Measurements from ENCODE around the gene MOK.

The MOK gene

DNA sequence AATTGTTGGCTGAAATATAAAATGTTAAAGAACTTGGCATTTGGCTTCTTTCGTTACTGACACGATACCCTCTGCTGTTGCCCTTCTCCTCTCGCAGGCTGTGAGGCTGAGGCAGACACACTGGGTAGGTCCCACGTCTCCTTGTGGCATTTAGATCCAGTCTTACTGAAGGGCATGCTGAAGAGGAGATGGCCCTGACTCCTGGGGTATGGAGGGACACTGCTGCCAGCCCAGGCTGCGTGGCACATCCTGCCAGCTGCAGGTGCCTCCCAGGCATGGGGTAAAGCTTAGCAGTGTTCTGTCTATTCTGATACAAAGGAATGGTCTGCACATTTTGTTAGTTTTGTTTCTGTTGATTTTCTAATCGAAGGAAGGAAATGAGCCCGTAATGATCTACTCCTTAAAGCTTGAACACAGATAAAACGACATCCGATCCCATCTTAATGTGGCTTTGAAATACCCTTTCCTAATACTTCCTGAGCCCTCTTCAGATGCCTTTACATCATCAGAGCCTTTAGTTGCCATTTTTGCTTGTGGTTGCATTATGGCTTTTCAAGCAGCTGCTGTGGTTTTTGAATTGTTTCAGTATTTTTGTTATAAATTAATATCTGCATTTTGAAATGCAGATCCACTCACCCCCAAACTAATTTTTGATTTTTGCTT, 104.1 kb downstream of the MOK start:
- DNase-seq, result no peak

DNA sequence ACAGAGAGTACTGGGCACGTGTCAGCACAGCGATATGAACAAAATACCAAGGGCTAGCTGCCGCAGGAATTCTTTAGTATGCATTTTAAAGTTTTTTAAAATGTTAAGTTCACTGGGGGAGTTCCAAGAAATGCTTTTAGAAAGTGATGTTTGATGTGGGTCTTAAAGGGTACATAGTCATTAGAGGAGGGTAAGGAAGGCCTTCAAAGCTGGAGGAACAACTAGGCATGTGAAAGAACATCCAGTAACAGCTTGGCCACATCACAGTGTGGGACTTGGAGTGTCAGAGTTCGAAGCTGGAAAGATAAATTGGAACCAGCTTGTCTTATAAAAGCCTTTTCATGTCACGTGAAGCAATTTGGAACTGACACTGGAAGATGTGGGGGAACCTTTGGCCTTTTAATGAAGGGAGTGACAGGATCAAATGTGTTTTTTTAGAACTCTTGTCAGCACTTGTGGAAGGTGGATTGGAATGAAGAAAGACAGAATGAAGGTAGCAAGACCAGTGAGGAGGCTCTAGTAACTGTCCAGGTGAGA, 107.6 kb downstream of the MOK start:
- DNase-seq, result no peak

DNA sequence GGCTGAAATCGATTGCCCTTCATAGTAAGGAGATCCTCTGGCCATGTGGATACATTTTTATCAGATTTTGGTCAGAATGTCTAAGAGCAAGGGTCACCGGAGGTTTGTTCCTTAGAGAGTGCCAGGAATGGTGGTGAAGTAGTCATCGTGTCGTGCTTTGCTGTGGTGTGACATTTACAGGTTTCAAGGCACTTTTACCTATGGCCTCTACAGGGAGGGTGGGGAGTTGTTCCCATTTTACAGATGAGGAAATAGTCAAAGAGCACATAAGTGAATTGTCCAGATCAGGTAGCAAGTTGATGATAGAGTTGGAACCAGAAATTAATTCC, 108.1 kb downstream of the MOK start:
- DNase-seq, result no peak

DNA sequence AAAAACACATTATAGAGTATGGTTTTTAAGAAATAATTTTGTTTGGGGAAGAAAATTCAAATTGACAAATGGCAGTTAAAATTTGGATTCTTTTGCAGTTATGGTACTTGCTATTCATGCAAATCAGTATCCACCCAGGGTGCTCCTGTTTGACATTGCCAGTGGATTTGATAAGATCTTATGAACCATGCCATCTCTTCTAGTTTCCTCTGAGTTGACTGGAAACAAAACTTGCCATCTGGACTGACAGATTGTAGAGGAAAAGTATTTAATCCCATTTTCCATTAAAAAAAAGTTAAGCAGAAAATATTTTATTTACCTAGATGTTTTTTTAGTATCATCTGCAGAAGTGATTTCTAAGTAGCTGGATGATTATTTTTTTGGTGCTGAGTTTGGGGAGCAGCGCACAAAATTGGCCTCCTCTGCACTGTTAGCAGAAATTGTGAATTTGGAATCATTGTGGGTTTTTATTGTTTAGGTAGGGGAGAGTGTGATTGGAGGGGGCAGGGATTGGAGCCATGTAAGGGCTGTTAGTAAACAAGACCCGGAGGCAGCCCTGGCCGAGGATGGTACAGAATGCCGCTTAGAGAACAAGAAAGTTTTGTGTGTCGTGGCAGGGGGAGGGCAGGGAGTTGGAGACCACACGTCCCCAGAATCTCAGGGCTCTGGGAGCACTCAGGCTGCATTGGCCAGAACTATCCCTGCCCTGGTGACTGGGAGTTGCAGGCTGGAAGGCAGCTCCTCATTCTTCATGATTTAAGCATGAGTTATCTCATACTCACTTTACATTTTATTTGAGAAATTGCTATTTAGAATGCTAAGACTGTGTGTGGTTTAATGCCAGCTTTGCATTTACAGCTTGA, 108.7 kb downstream of the MOK start:
- DNase-seq, result no peak

DNA sequence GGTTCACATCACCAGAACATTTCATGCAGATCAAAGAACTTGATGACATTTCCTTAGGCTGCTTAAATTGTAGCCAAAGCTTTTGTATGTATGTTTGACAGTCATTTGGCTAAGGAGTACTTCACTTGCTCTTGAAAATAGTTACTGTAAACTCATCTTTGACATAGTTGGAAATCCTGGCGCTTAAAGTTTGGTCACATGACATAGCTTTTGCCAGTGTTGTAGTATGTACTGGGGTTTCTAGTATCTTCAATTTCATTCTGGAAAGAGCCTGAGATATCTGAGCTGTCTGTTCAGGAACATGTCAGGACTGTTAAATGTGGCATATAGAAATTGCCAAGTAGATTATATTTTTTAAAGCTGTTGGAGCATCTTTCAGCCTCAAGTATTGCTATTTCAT, 109.5 kb downstream of the MOK start:
- DNase-seq, result no peak

DNA sequence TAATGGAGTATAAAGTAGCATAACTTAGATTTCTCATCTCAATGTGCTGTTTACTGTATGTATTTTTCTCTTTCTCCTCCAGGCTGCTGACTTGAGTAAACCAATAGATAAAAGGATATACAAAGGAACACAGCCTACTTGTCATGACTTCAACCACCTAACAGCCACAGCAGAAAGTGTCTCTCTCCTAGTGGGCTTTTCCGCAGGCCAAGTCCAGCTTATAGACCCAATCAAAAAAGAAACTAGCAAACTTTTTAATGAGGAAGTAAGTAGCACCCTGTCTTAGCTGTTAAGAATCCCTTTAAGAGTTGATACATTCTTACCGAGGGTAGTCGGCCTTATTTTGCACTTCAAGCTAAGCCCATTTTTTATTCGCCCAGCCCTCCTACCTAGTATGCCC, 110.1 kb downstream of the MOK start:
- no peak for DNase-seq

DNA sequence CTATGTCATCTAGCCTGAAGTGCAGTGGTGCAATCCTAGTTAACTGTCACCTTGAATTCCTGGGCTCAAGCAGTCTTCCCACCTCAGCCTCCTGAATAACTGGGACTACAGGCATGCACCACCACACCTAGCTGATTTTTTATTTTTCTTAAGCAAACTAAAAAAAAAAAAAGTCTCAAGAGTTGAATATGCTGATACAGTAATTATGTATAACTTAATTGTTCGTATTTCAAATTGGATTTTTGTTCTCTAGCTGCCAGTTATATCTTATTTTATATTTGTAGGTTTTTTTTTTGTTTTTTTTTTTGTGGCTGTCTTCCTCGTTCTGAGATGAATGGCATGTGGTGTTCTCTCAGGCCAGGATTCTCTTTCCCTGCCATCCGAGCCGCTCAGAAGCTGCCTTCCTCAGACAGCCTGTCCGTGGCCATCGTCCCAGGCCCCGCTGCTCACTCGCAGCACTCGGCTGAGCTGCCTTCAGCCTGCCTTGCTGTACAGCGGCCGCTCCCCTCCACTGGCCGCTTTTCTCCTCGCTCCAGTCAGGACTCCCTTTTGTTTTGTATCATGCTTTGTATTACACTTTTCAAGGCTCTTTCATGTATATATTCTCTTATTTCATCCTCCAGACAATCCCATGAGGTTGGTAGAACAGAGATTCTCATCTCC, 112.0 kb downstream of the MOK start:
- DNase-seq, result no peak

DNA sequence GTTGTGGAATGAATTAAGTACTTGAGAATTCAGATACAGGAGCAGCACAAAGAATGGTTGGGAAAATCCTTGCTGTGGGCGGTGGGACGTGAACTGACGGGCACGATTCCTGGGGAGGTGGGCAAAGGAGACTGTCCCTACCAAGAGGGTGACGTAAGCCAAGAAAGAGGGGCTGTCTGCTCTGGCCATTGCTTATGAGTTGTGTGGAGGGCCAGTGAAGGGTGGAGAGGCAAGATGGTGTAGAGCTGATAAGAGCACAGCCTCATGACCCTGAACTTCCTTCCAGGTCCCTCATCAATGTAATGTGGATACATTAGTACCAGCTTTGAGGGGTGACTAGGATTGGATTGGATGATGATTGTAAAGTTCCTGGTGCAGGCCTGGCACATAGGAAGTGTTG, 115.1 kb downstream of the MOK start:
- no peak for DNase-seq

DNA sequence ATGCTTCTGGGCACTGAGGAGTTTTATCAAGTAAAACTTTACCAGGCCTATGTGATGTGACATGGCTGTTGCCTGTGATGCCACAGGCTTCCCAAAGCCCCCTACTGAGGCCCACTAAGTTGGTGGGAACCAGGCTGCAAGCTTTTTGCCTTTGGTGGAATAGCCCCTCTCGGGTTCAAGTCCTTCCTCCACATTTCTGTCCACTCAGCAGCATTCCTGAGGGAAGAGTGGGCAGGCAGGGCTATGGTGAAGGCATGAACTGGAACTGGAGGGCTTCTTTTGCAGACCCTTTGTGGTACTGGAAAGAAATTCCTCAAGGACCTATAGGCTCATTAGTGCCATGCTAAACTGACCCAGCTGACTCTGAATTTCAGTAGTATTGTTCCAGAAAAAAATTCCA, 116.8 kb downstream of the MOK start:
- DNase-seq, result no peak

DNA sequence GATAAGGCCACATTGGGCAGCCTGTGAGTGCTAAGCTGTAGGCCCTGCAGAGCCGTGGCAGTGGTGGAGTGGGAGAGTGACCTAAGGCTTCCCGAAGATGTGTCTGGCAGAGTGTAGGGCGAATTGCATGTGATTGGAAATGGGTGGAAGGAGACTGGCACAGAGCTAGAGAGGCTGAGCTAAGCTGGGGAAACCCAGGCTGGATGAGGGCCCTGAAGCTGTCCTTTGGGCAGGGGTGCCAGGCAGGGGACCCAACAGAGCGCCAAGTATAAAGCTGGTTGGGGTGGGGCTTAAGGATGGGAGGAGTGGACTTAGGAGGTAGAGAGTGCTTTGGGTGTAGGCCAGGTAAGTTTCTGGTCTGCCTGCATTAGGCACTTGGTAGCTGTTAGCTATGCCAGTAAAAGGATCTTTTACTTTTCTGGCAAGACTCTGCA, 117.4 kb downstream of the MOK start:
- no peak for DNase-seq

DNA sequence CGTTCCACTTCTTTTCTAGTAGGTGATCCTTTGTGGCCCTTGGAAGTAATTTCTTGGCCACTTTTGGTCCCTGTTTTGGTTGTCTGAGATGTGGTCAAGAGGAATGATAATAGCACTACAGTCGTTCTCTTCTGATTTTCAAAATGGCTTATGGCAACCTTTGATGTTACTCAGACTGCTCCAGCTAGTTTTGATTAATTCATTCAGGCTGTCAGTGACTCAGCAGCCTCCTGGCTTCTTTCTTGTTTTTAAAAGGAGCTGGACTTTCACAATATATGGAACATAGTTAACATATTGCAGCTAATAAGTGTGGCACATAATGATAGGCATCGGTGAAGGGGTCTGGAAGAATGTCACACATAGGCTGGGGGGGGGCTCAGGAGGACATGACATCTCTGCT, 117.9 kb downstream of the MOK start:
- DNase-seq, result peak in 1 of 4 experiments; percentile 16

DNA sequence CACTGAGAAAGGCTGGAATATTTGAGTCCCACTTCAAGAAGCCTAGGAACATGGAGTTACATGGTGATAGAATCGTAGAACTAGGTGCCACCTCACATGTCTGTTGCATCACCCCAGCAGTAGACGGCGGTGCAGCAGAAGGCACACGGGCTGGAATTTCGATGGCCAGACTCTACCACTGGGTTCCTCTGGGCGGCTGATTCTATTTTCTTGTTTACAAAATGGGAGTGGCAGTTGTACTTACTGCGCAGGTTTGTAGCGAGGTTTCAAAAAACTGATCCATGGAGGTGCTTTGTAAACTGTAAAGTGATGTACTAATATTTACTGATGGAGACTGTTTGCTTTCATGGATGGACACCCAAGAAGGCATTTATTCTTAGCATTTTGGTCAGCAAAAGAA, 119.6 kb downstream of the MOK start:
- DNase-seq, result no peak

DNA sequence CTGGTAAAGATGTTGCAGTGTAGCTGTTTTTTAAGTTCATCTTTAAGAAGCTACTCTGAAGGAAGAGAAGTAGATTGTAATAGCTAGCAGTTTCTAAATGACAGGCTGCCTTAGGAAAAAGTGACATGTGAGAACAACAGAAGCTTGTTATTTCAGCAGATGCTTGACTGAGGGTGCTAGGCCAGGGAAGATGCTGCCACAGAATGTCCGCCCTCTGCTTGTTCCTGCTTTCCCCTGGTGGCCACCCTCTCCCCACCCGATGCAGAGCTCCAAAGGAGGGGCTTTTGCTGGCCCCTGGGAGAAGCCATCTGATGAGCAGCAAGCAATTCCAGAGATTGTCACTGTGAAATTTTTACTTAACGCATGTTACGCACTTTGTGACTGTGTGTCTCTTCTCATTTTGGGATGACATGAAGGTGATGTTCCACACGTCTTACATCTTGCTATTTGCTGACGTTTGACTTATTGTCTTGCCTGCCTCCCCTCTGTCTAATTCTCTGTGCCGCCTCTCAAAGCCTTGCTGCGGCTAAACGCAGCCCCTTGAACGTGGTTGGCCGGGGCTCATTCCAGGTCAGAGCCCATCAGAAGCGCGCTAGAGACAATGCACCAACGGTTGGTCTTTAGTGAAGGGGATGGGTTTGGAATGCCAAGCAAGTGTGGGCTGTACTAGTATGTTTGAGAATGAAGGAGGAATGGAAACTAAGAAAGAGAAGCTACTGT, 120.5 kb downstream of the MOK start:
- DNase-seq, result peak in 1 of 4 experiments; percentile 8

DNA sequence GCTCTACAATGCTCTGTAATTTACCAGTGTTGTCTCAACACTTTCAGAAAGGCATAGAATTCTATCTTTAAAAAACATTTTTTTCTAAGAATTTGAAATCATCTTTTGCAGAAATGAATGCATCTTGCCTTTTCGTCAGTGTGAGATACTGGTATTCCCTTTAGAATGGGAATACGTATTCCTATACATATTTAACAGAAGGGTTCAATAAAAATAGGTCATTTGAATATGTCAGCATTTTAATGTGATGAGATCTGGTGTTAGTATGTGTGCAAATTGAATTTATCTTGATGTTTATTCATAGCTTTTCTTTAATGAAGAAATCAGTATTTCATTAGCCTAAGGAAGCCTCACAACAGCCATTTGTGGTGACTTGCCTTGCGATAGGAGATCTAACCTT, 121.1 kb downstream of the MOK start:
- DNase-seq, result no peak

DNA sequence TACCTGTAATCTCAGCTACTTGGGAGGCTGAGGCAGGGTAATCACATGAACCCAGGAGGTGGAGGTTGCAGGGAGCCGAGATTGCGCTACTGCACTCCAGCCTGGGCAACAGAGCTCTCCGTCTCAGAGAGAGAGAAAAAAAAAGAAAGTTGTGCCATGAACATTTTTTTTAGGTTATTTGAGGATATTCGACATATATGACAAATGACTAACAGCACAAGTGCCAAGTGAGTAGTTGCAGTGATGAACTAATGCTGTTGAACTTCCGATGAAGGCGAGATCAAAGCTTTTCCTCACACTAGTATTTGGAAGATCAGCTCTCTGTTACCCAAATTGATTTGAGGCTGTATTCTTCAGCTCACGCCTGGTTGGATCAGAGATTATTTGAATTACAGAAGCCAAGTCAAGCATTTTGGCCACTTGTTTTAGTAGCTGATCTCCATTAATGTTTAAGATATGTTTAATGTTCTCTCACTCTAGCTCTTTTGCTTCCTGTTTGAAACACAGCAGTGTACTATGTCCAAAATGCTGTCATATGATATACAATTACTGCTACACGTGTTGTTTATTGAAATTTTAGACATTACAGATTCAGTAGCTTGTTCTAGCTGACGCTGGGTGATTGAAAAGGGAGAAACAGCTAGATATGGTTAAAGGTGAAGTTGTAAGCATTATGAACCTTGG, 121.9 kb downstream of the MOK start:
- DNase-seq, result no peak

DNA sequence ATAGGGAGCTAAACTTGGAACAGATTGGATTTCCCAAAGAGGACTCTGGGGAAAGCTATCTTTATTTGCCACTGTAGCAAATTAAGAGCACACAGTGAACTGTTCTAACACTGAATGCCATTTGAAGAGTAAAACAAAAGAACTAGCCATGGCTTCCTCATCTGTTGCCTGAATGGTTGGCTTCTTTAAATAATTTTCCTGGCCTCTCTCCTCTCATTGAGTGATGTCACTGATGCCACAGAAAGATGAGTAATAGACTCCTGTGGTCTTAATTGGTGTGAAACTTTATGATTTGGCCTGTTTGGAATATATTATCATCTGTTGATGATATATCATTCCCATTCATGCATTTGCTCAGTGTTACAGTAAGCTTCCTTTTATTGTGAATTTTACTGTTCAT, 122.8 kb downstream of the MOK start:
- DNase-seq, result peak in 3 of 4 experiments; percentile 20 to 69 (median 35)

DNA sequence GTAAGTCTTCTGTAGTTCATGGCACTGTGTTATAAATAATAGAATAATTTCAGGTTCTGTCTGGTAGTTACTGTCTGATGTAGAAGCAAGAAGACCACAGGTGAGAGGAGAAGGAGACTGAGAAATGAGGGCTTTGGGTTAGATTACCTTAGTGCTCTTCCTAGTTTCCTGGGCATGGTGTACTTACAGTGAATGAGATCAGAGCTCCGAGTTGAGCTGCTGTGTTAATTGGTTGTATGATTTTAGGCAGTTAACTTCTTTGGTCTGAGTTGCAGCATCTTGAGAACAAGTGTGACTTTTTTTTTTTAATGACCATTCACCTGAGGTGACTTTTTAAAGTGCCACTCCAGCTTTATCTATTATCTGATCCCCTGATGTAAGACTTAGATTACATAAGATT, 123.8 kb downstream of the MOK start:
- DNase-seq, result no peak

DNA sequence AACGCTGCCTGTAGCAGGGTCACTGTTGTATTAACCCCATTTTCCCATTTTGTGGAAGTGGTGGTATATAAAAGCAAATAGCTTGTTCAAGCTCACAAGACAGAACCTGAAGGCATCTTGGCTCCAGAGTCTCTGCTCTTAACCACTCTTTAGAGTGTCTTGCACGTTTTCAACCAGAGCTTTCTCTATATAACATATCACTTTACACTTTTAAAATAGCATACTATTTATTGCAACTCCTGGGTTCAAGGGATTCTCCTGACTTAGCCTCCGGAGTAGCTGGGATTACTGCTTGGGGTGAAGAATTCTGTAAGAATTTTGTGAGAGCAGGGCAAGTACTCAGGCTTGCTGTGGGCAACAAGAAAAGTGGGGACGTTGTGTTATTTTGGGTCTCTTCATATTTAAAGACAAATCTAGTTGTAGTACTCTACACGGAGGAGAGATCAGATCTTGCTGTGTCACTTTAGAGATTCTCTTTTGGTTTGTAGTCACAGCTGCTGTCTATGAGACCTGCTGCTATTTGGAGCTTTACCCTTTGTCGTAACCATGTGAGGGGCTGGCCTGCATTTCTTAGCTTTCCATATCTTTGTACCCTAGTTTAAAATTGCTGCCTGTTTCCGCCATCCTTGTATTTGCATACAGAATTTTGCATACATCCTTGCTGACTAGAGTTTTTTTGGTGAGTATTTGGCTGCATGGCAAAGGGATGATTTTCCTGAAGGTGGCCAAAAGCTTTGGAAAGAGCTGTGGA, 124.5 kb downstream of the MOK start:
- no peak for DNase-seq
